Measurements from ENCODE around the gene USH2A. TPM values are rescaled to one million over a fixed set of nuclear protein-coding genes. Genes with fewer than 3 reads are reported as not detected.

USH2A gene
- total RNA-seq, 2 donors from 2014 or later = 0.62 to 3.1 TPM

GRCh38 chr1:216261631-216262030 lies 161.6 kb downstream of the USH2A start:
- 75 to 87% methylated on average over 1 to 3 of the region's 3 CpGs for WGBS, 2 experiments (ENCODE audit: insufficient coverage in 1 of 2, insufficient read length in 1 of 2)
- no peak for TF ChIP-seq CTCF (conservative IDR thresholded peaks at IDR 0.05)

DNA sequence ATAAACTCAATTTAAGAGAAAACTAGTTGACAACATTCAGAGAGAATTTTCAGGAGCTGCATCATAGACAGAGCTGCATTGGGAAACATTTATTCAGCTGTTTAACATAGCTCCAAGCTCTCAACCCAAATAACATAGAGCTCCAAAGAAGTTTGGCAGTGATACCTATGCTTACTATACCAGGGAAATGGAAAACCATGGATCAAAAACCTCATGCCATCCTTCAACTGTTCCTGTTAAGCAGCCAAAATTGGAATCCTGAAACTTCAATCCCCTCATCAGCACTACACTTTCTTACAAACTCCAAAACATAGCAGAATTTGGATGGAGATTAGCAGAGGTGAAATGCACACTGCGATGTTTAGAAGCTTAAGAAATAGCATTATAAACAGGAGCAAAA lies 164.4 kb downstream of the USH2A start:
- WGBS, 2 experiments (ENCODE audit: insufficient coverage in 1 of 2, insufficient read length in 1 of 2) = 93% methylated on average over 1 of the region's 1 CpG; no CpG with 5 or more reads in 1 of the 2 experiments
- Mint-ChIP-seq H3K9me3 (peaks cover 7% of the 10 kb centered on the region), H3K27me3 (ENCODE audit: insufficient read depth) (no peaks in the 10 kb centered on the region), H3K4me3 (no peak overlapping the region), H3K27ac (no peak overlapping the region), H3K36me3 (ENCODE audit: low read depth) (no peaks in the 10 kb centered on the region), H3K4me1 (no peaks in the 10 kb centered on the region)
- Histone ChIP-seq H3K27me3 (ENCODE audit: control insufficient read depth, insufficient read depth, low read length, poor library complexity, severe bottlenecking) (no peaks in the 10 kb centered on the region), H3K36me3 (ENCODE audit: control insufficient read depth, insufficient read depth, low read length) (no peaks in the 10 kb centered on the region), H3K9me3 (ENCODE audit: control insufficient read depth, low read length) (no peaks in the 10 kb centered on the region), H3K4me1 (ENCODE audit: control insufficient read depth, insufficient read depth, low read length) (no peaks in the 10 kb centered on the region), H3K4me3 (ENCODE audit: low read length) (no peak overlapping the region), H3K9ac (ENCODE audit: extremely low read depth, low read length, poor library complexity, severe bottlenecking) (no peak overlapping the region), H3K27ac (ENCODE audit: low read depth, low read length) (no peak overlapping the region)
- no peak for TF ChIP-seq CTCF (conservative IDR thresholded peaks at IDR 0.05)
- DNase-seq = no peak

More at GRCh38 chr1:216261631-216262030, 161.6 kb downstream of the USH2A start:
- Histone ChIP-seq H3K4me1 (ENCODE audit: control insufficient read depth, insufficient read depth, low read length) (no peaks in the 10 kb centered on the region), H3K36me3 (ENCODE audit: control insufficient read depth, insufficient read depth, low read length) (no peaks in the 10 kb centered on the region), H3K27me3 (ENCODE audit: control insufficient read depth, insufficient read depth, low read length, poor library complexity, severe bottlenecking) (no peaks in the 10 kb centered on the region), H3K9ac (ENCODE audit: extremely low read depth, low read length, poor library complexity, severe bottlenecking) (no peak overlapping the region), H3K9me3 (ENCODE audit: control insufficient read depth, low read length) (no peaks in the 10 kb centered on the region), H3K27ac (ENCODE audit: low read depth, low read length) (no peak overlapping the region), H3K4me3 (ENCODE audit: low read length) (no peak overlapping the region)
- Mint-ChIP-seq H3K27ac (no peak overlapping the region), H3K4me3 (no peak overlapping the region), H3K4me1 (no peaks in the 10 kb centered on the region), H3K36me3 (ENCODE audit: low read depth) (no peaks in the 10 kb centered on the region), H3K27me3 (ENCODE audit: insufficient read depth) (no peaks in the 10 kb centered on the region), H3K9me3 (peaks cover 4% of the 10 kb centered on the region)
- no peak for DNase-seq

DNA sequence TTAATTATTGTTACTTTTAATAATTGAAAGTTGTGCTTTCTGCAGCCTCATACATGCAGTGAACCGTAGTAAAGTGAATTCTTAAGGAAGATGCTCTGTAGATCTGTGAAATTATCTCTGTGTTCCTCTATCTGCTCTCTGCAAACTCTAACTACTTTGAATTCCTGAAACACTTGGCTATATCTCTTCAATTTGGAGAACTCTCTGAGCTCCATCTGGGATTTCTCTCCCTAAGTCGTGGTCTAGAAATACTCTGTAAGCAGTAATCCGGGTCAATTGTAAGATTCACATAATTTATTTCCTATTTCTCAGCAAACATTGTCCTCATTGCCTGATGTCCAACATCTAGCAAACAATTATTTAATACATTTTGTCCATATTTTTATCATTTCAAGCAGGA lies 164.9 kb downstream of the USH2A start:
- no peak for DNase-seq
- H3K9me3 ChIP-seq (ENCODE audit: control insufficient read depth, low read length) = no peaks in the 10 kb centered on the region
- H3K27ac ChIP-seq (ENCODE audit: low read depth, low read length) = no peak overlapping the region
- TF ChIP-seq CTCF (conservative IDR thresholded peaks at IDR 0.05) = no peak
- H3K27me3 Mint-ChIP-seq (ENCODE audit: insufficient read depth) = no peaks in the 10 kb centered on the region
- H3K4me1 Mint-ChIP-seq = no peaks in the 10 kb centered on the region
- H3K36me3 Mint-ChIP-seq (ENCODE audit: low read depth) = no peaks in the 10 kb centered on the region
- no peaks in the 10 kb centered on the region for H3K27me3 ChIP-seq (ENCODE audit: control insufficient read depth, insufficient read depth, low read length, poor library complexity, severe bottlenecking)
- H3K4me3 ChIP-seq (ENCODE audit: low read length) = no peak overlapping the region
- H3K9me3 Mint-ChIP-seq = peaks cover 7% of the 10 kb centered on the region
- no peak overlapping the region for H3K4me3 Mint-ChIP-seq
- 91 to 100% methylated on average over 3 of the region's 3 CpGs for WGBS, 2 experiments (ENCODE audit: insufficient coverage in 1 of 2, insufficient read length in 1 of 2)
- no peaks in the 10 kb centered on the region for H3K4me1 ChIP-seq (ENCODE audit: control insufficient read depth, insufficient read depth, low read length)
- no peaks in the 10 kb centered on the region for H3K36me3 ChIP-seq (ENCODE audit: control insufficient read depth, insufficient read depth, low read length)
- H3K9ac ChIP-seq (ENCODE audit: extremely low read depth, low read length, poor library complexity, severe bottlenecking) = no peak overlapping the region
- H3K27ac Mint-ChIP-seq = no peak overlapping the region

Data from endodermal cell (in vitro differentiated cells).